CD4-positive, alpha-beta T cell (primary cell): ENCODE results near the gene FBLN1. TPM values are rescaled to one million over a fixed set of nuclear protein-coding genes. Genes with fewer than 3 reads are reported as not detected.

ENCODE experiments used
- ATAC-seq: fragments of 200-7000 bp; cut with Tn5 transposase; one replicate; pipeline ENCODE4 v1.10.0; 2022; ENCODE audit warnings: mild to moderate bottlenecking; ENCODE audit not compliant: poor library complexity
- CTCF ChIA-PET: fragments of 350-600 bp; sonication (Branson Sonifier 250); formaldehyde crosslinking; loops from one replicate; lab custom pipeline; 2021; ENCODE audit warnings: antibody characterized with exemption, inconsistent platforms; lab: Charles Lee
- POLR2A ChIA-PET: fragments of 350-600 bp; sonication (Branson Sonifier 250); formaldehyde crosslinking; loops from one replicate; lab custom pipeline; 2021; ENCODE audit warnings: antibody characterized with exemption, inconsistent platforms; lab: Charles Lee
- DNase-seq, 14 experiments: peaks; one replicate each; pipeline ENCODE4 v3.0.0-alpha.2; 2013 to 2020; ENCODE audit warnings: mixed read lengths in 2 of 14
- H3K27ac ChIP-seq, 2 donors: one replicate each; pipeline versions ENCODE4 v1.5.1 to v1.7.0; 2013; ENCODE audit warnings: low read length in 2 of 2, low read depth in 1 of 2, mild to moderate bottlenecking in 1 of 2
- H3K27me3 ChIP-seq, 2 experiments: 1 replicate in 1 of 2; 2 replicates in 1 of 2; pipeline versions ENCODE4 v1.6.1 to v1.7.0; 2013; ENCODE audit warnings: low read length in 2 of 2, control low read depth in 1 of 2, mild to moderate bottlenecking in 1 of 2, moderate library complexity in 1 of 2; ENCODE audit not compliant: insufficient read depth in 2 of 2, control insufficient read depth in 1 of 2
- H3K36me3 ChIP-seq: one replicate; pipeline ENCODE4 v1.6.1; 2013; ENCODE audit warnings: low read length, control low read depth; ENCODE audit not compliant: insufficient read depth
- H3K4me1 ChIP-seq: one replicate; pipeline ENCODE4 v1.6.1; 2013; ENCODE audit warnings: low read length, control low read depth; ENCODE audit not compliant: insufficient read depth
- H3K4me3 ChIP-seq: one replicate; pipeline ENCODE4 v1.5.1; 2013; ENCODE audit warnings: mild to moderate bottlenecking, low read length, moderate library complexity
- H3K9me3 ChIP-seq, 2 experiments: 1 replicate in 1 of 2; 2 replicates in 1 of 2; pipeline versions ENCODE4 v1.6.1 to v1.7.0; 2013; ENCODE audit warnings: low read length in 2 of 2, mild to moderate bottlenecking in 2 of 2, control low read depth in 1 of 2, moderate library complexity in 1 of 2; ENCODE audit not compliant: control insufficient read depth in 1 of 2, insufficient read depth in 1 of 2
- H3K27ac Mint-ChIP-seq: one replicate; pipeline ENCODE4 v1.8.0; 2020; ENCODE audit warnings: mixed read lengths
- H3K27me3 Mint-ChIP-seq: one replicate; pipeline ENCODE4 v1.8.0; 2021; ENCODE audit warnings: mixed read lengths
- H3K36me3 Mint-ChIP-seq: one replicate; pipeline ENCODE4 v1.8.0; 2021; ENCODE audit warnings: low read depth, mixed read lengths
- H3K4me1 Mint-ChIP-seq: one replicate; pipeline ENCODE4 v1.8.0; 2021; ENCODE audit warnings: low read depth, mixed read lengths
- H3K4me3 Mint-ChIP-seq: one replicate; pipeline ENCODE4 v1.8.0; 2020; ENCODE audit warnings: mild to moderate bottlenecking, mixed read lengths
- H3K9me3 Mint-ChIP-seq: one replicate; pipeline ENCODE4 v1.8.0; 2020; ENCODE audit warnings: mixed read lengths
- CTCF ChIP-seq: fragments of 200-600 bp; IDR thresholded peaks from one replicate; pipeline ENCODE4 v1.8.0; 2022; ENCODE audit warnings: antibody characterized with exemption, mild to moderate bottlenecking
- intact Hi-C, 2 experiments: fragments of 100-400 bp; cut with DNase I in 1 of 2; cut with micrococcal nuclease in 1 of 2; formaldehyde crosslinking; loops; one replicate each; pipeline versions ENCODE4 v1.15.1 to v1.9.0; 2023 to 2025; cut with DNase I, micrococcal nuclease
- total RNA-seq, 174 experiments: library from RNA in 2 of 174; stranded (reverse) in 2 of 174; gene quantifications; one replicate each; pipeline ENCODE4 v1.2.3 and lab custom pipeline; 2021 to 2026

FBLN1 gene
- total RNA-seq, 2 experiments from 2014 or later, result not detected

DNA sequence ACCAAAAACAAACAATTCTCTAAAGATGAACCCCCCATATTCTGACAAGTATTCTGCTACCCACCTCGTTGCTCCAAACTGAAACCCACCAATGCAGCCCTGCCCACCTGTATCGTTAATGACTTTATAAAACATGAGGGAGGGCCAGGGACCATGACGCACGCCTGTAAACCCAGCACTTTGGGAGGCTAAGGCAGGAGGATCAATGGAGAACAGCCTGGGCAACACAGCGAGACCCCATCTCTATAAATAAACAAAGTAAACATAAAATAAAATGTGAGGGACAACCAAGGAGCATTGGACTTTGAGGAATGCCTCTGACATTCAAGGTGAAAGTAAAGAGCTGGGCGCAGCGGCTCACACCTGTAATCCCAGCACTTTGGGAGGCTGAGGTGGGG, 129.2 kb downstream of the FBLN1 start:
- no peak for ATAC-seq
- ChIA-PET POLR2A (no interaction called here), CTCF (no interaction called here)
- intact Hi-C loops, result no loop called here
- Histone ChIP-seq H3K9me3 (no peaks in the 10 kb centered on the region), H3K4me3 (no peak overlapping the region), H3K36me3 (no peaks in the 10 kb centered on the region), H3K4me1 (no peaks in the 10 kb centered on the region), H3K27ac (no peak overlapping the region), H3K27me3 (peaks cover 10 to 18% of the 10 kb centered on the region in 2 experiments)
- Mint-ChIP-seq H3K4me3 (no peak overlapping the region), H3K27ac (no peak overlapping the region), H3K27me3 (peaks cover 77% of the 10 kb centered on the region), H3K9me3 (no peaks in the 10 kb centered on the region), H3K36me3 (no peaks in the 10 kb centered on the region), H3K4me1 (no peaks in the 10 kb centered on the region)
- no peak for TF ChIP-seq CTCF
- no peak for DNase-seq

- POLR2A ChIA-PET, result no interaction called here
- Mint-ChIP-seq H3K27me3 (peaks cover 83% of the 10 kb centered on the region), H3K4me3 (no peak overlapping the region), H3K4me1 (no peaks in the 10 kb centered on the region), H3K27ac (no peak overlapping the region), H3K36me3 (no peaks in the 10 kb centered on the region), H3K9me3 (no peaks in the 10 kb centered on the region)
- Histone ChIP-seq H3K27ac (no peak overlapping the region), H3K4me3 (no peak overlapping the region), H3K4me1 (no peaks in the 10 kb centered on the region), H3K27me3 (peaks cover 10 to 18% of the 10 kb centered on the region in 2 experiments), H3K9me3 (no peaks in the 10 kb centered on the region), H3K36me3 (no peaks in the 10 kb centered on the region)
- DNase-seq (no peak), ATAC-seq (no peak)
- intact Hi-C loops, result no loop called here
- TF ChIP-seq CTCF, result no peak
- CTCF ChIA-PET, result no interaction called here
Observed at GRCh38 chr22:45632791-45633515, 130.3 kb downstream of the FBLN1 start.

DNA sequence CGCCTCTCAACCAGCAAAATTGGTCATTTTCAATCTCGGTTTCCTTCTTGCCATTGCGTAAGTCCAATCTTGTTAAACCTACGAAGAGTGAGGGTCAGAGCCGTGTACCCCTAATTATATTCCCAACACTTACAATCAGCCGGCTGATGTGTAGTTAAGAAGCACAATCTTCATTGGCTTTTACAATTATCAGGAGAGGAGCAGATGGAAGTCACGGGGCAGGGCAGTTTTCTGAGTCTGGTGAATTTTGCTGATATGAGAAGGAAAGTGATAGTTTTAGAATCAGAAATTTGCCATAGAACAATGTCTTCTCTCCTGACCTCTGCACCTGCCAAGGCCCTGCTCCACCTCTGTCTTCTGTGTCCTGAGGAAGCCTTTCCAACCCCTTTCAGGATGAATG, 134.0 kb downstream of the FBLN1 start:
- Histone ChIP-seq H3K36me3 (no peaks in the 10 kb centered on the region), H3K4me3 (no peak overlapping the region), H3K27ac (no peak overlapping the region), H3K4me1 (peaks cover 17% of the 10 kb centered on the region), H3K27me3 (peaks cover 17 to 40% of the 10 kb centered on the region in 2 experiments), H3K9me3 (peaks cover 0 to 8% of the 10 kb centered on the region in 2 experiments)
- intact Hi-C loops, result no loop called here
- H3K9me3 Mint-ChIP-seq, result no peaks in the 10 kb centered on the region
- ChIA-PET POLR2A (no interaction called here), CTCF (no interaction called here)
- H3K4me1 Mint-ChIP-seq, result no peaks in the 10 kb centered on the region
- peaks cover 87% of the 10 kb centered on the region for H3K27me3 Mint-ChIP-seq
- ATAC-seq, result no peak
- H3K36me3 Mint-ChIP-seq, result no peaks in the 10 kb centered on the region
- DNase-seq, result no peak
- no peak overlapping the region for H3K27ac Mint-ChIP-seq
- no peak overlapping the region for H3K4me3 Mint-ChIP-seq
- no peak for TF ChIP-seq CTCF
